HG03045 (cell line): Measurements from ENCODE around the gene CERS5.
A peak's percentile ranks its signal among the peaks of the same experiment; 100 is the strongest.

Experiments used
- ATAC-seq: cut with Tn5 transposase; IDR thresholded peaks from one replicate; pipeline ENCODE4 v1.9.1; 2021; ENCODE audit warnings: mild to moderate bottlenecking, moderate library complexity; ENCODE audit not compliant: unreplicated experiment

Gene CERS5

DNA sequence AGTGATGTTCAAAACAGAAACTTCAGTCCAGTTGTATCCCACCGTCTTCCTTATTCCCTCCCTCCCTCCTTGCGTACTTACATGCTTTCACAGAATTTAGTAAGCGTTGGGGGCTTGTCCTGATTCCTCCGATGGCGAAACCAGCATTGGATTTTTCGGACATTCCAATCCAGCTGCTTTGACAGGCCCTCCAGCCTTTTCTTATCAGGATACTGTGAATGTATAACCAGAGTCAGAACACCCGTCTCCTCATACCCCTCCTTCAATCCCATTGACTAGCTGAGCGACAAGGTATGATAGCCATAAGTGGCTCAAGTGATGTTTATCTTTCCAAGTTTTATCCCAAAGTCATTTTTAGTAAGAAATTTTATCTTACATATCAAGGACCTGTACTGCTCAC is 24.2 kb downstream of the CERS5 start:
- ATAC-seq, result no peak

DNA sequence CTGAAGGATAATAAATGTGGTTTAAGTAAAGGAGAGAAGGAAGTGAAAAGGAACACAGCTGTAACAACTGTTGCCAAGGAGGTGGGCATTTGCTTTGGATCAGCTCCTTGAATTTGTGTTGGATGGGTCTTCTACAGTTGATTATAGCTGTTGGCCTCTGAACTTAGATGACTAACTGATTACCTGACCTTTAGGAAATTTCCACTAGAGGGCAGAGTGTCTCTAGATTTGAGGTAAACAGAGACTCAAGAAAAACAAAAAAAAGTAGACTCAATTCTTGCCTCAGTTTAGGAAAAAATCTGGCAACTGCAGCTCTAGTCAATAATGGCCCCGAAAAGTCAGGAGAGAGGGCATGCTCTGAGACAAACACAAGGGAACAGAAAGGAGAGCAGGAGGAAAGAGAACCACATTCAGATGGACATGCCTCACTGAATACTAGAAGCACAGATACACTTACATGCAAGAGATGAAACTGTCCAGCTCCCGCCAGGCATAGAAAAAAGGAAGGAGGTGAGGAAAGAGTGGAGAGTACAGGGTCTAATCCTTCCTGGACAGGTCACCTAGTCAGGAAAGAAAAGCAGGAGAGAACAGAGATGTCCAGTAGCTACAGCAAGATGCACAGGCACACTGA is 34.5 kb downstream of the CERS5 start:
- ATAC-seq, result no peak

DNA sequence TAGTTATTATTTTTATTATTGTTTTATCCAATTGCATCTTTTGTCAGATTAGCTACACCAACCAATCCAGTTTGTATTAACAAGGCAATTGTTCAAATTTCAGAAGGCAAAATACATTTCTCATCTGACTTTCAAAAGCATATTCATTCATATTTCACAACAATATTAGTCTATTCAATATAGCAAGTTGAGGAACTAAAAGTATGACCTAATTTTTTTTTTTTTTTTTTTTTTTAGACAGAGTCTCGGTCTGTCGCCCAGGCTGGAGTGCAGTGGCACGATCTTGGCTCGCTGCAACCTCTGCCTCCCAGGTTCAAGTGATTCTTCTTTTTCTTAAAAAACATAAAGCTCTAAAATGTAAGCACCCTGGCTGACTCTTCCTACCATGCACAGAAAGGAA is 37.9 kb downstream of the CERS5 start:
- ATAC-seq, result no peak

DNA sequence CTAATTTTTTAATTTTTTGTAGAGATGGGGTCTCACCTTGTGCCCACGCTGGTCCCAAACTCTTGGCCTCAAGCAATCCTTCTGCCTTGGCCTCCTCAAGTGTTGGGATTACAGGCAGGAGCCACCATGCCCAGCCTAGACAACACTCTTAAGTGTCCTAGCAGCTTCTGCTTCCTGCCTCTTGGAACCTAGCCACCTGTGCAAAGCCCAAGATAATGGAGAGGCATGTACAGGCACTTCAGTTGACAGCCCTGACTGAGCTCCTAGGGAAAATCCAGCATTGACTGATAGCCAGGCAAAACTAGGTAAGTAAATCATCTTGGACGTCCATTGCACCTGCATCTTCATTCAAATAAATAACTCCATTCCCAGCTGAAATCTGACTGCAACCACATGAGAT is 39.6 kb downstream of the CERS5 start:
- no peak for ATAC-seq

DNA sequence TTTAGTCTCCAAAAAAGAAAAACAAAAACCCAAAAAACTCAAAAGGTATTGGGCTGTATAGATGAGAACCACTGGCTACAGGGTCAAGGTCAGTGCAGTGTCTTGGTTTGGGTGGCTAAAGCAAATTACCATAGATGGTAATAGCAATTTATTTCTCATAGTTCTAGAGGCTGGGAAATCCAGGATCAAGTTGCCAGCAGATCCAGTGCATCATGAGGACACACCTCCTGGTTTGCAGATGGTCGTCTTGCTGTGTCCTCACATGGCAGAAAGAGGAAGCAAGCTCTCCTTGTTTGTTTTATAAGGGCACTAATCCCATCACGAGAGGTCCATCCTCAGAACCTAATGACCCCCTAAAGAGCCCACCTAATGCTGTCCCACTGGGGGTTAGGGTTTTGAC is 44.0 kb downstream of the CERS5 start:
- ATAC-seq, result no peak

DNA sequence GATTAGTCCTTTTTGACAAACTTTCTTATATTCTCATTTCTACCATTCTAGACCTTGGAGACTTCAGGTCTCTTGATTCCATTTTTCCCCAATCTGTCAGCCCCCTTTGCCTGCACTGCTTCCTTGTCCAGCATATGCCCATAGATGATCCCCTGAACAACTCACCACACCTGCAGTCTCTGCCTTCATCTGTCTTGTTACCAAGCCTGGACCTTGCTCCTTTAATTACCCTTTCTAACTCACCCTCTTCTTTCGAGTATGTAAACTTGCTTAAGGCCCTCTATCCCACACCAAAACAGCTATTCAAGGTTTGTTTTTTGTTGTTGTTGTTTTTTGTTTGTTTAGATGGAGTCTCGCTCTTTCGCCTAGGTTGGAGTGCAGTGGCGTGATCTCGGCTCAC is 45.5 kb downstream of the CERS5 start:
- no peak for ATAC-seq

DNA sequence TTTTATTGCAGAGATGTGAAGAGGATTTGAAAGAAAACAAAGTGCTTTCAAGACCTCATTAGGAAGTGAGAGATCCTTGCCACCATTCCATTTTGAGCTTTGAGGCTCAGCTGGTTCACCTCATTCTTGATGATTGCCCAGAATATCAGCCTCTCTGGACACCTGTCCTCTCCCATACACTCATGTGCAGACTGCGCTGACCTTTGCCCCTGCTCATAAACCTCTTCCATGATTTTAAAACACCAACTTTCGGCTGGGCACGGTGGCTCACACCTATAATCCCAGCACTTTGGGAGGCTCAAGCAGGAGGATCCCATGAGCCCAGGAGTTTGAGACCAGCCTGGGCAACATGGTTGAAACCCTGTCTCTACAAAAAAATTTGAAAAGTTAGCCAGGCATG is 46.2 kb downstream of the CERS5 start:
- ATAC-seq, result no peak

DNA sequence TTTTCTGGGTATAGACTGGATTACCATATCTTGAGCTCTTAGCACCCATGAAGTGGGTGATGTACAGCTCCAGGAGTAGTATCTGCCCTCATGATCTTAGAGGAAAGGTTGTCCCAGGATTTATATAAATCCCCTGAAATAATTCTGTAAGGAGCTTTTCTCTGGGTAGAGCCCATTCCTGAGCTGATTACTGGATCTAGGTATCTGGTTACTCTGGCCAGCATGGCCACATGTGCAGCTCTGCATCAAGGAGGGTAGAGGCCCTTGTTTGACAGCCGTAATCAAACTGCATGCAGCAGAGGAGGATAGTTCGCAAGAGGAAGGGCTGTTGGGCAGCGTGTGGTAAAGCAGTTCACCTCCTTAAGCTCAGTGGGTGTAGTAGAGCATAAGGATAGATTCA is 46.6 kb downstream of the CERS5 start:
- no peak for ATAC-seq

DNA sequence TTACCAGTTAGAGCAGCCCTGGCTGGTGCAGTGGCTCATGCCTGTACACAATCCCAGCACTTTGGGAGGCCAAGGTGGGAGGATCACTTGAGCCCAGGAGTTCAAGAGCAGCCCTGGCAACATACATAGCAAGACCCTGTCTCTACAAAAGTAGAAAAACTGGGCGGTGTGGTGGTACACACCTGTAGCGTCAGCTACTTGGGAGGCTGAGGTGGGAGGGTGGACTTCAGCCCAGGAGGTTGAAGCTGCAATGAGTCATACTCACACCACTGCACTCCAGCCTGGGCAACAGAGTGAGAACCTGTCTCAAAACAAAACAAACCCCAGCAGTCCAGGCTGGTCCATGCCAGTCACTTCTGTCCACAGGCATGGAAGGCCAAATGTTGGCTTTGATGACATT is 47.8 kb downstream of the CERS5 start:
- ATAC-seq, result no peak

DNA sequence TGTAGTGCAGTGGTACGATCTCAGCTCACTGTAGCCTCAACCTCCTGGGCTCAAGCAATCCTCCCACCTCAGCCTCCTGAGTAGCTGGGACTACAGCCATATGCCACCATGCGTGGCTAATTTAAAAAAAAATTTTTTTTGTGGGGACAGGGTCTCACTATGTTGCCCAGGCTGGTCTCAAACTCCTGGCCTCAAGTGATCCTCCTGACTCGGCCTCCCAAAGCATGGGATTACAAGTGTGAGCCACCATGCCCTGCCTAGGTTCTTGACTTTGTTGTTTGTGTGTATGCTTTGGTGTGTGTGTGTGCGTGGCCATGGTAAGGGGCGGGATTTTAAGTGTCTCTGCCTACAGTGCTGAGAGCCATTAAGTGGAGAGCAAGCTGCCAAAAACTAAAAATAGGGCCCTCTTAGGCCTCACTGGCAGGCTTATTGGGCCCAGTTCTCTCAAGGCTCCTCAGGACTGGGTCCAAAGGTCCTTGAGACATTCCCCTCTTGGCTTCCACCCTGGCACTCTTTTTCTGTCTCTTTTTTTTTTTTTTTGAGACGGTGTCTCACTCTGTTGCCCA is 50.0 kb downstream of the CERS5 start:
- no peak for ATAC-seq

DNA sequence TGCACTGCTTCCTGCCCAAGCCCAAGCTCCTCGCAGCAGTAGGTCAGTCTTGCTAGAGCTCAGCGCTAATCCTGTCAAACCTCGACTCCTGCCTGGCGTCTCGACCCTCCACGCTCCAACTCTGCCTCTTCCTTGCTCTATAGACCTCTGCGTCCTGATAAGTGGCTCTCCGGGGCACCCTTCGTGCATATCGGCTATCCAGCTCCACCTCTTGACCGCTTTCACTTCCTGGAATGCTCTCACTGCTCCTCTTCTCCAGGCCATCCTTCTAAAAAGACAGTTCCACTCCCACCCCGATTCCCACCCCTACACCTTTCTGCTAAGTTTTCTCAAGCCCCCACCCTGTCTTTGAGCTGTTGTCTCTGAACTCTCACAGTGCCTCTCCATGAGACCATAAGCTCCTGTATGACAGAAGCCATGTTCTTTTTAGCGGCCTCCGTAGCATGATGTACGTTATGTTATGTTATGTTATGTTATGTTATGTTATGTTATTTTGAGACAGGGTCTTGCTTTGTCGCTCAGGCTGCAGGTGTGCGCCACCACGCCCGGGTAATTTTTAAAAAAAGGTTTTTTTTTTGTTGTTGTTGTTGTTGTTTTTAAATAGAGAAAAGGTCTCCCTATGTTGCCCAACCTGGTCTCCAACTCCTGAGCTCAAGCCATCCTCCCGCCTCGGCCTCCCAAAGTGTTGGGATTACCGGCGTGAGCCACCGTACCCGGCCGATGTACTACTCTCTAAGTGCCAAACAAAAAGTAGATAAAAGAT is 54.5 kb downstream of the CERS5 start:
- no peak for ATAC-seq

DNA sequence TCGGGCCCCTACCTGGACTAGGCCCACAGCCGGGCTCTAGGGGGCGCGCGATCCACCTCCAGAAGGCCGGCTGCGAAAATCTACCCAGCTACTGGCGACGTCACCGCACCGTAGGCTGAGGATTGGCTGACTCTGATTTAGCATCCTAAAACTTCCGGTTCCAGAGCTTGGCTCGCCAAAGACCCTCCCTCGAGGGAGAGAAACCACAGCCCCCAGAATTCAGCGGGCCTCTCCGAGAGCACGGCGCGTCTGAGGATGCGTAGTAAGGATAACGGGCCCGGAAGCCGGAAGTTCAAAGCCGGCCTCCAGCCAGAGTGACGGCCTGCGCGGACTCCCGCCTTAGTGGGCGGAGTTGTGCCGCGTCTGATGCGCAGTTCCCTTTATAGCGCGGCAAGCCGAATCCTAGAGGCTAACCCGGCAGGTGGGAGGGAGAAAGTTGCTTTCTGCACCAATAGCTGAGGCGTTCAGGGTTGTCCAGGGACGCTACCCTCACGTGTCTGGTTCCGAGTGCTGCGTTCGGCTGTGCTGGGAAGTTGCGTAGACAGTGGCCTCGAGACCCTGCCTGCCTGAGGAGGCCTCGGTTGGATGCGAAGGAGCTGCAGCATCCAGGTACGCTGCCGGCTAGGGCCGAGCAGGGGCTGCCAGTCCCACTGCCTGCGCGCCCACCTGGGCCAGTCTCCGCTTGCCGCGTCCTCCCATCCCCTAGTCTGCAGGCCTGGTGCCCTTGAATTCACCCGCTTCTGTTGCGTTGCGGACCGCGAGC is 55.3 kb downstream of the CERS5 start, which contains the start of gene COX14:
Gene COX14, plus strand, starts transcription at position 544 of the 763 bp plus-strand sequence. CDS start 7,808 bp downstream, outside the sequence.
- ATAC-seq, result peak; percentile 81

DNA sequence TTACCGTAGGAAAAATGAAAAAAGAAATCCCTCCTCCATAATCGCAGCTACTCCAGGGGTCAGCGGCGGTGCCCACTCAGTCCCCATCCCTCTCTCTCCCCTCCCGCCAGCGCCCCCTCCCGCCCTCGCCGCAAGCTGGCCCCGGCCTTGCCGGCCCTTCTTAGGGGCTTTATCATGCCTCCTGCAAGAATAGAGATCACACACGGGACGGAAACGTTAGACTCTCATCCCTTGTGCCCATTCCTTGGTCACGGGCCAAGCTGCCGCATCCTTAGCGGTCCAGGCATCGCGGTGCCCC is 55.8 kb downstream of the CERS5 start:
- ATAC-seq, result peak; percentile 5

DNA sequence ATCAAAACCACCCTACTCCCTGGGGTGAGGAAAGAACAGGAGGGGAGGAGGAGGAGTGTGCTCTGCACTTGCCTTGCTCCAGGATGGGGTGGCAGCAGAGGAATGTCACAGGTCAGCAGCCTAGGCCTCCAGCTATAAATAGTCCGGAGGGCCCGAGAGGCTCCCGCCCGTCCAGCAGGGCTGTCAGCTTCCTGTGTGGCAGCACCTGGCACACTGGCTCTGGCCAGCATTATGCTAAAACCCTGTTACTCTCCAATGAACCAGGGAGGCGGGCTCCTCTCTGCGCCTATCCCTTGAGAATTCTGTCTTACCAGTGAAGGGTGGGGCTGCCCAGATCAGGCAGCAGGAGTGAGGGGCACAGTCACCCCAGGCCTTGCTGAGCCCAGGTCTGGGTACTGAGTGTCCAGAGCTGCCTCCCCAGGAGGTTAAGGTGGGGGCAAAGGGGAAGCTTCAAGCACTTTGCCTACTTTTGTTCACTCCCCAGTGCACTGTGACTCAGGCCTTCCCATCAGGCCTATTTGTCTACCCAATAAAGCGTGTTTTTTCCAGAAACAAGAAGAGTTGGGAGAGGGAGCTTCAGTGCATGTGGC is 56.3 kb downstream of the CERS5 start:
- ATAC-seq, result no peak

DNA sequence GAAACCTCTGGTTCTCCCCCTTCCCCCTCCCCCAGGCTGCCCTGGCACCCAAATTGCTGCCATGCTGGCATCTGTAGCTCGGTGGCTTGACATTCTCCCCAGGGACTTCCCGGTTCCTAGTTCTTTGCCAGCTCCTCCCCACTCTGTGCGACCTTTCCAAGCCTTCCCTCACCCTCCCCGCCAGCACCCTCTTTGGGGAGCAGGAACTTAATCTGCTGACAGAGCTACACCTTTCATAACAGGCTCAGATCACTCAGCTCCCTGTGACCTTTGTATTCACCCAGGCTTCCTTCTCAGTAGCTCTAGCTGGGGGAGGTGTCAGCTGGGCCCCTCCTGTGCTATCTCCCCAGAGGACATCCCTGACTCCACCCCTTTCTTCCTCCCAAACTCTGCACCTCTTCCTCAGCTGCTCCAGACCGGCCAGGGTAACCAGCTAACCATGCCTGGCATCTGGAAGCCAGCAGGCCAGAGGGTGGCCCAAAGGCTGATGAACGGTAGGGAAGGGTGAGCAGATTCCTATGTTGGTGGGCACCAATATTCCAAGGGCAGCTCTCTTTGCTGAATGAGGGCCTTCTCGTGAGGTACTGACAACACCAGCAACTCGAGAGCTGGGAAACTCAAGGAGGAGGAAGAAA is 56.9 kb downstream of the CERS5 start:
- no peak for ATAC-seq

DNA sequence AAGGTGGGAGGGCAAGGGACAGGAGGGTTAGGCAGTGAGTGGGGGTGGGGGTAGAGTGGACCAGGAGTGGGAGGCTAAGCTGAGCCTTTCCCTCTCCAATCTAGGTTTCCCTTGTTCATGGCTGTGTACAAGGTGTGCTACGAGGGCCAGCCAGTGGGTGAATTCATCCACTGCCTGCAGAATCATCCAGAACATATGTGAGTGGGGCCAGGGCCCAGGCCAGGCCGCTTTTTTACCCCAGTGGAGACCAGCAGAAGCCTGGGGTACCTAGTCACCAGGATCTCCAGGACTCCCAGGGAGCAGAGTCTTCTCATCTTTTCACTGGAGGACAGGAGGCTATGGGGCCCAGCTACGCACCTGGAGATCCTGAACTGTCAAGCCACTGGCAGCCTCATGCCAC is 57.9 kb downstream of the CERS5 start:
- no peak for ATAC-seq

DNA sequence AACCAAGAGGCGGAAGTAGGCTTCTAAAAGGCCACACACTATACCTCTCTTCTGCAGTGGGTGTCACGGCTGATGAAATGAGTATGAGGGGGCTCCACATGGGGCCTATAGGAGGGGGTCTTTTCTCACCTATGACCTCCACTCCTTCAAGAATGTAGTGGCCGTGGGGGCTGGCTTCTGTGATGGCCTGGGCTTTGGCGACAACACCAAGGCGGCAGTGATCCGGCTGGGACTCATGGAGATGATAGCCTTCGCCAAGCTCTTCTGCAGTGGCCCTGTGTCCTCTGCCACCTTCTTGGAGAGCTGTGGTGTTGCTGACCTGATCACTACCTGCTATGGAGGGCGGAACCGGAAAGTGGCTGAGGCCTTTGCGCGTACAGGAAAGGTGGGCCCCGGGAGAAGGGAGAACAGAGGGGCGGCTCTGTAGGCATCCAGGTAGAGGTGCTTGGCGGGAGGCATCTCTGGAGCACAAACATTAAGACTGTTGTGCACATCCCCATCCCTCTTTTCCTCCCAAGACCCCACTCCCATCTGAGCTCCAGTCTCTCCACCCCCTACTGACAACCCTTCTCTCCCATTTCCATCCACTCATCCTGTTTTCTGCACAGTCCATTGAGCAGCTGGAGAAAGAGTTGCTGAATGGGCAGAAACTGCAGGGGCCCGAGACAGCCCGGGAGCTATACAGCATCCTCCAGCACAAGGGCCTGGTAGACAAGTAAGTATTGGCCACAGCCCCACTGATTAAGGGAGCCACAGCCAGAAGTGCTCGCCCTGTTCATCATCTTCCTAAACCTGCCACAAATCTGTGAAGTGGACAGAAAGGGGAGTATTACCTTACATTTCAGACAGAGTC is 59.5 kb downstream of the CERS5 start:
- ATAC-seq, result no peak

DNA sequence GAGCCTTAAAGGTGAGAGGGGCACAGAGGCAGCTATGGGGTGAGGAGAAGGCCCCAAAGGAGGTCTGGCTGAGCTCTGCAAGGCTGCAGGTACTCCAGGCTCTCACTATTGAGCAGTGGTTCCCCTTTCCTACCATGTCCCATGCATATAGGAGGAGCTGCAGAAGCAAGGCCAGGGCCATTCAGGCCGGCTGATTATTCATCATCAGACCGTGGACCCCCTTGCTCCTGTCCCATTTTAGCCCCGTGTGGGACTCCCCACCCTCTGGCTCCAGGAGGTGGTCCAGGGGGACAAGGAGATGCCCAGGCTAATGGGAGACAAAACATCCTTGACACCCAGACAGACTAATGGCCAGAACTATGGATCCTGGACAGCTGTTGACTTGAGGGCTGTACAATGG is 60.3 kb downstream of the CERS5 start:
- ATAC-seq, result no peak

DNA sequence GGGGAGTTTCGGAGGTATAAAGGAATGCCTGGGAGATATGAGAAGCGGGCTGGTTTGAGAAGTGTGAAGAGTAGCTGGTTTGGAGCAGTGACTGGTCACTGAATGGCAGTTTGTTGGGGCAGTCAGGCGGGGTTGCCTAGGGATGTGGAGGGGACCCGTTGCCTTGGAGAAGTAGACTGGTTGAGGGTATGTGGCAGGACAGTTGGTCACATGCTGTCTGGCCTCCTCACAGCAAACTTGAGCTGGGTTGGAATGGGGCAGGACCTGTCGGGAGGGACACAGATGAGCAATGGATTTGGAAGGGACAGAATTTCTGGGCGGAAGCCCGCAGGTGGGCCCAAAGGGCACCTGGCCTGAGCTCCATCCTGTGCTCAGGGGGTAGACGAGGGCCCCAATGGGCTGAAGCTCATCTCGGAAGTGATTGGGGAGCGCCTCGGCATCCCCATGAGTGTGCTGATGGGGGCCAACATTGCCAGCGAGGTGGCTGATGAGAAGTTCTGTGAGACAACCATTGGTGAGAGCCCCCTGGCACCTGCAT is 61.2 kb downstream of the CERS5 start:
- ATAC-seq, result no peak
